VCaP (cell line): ENCODE data around the gene OTP.

ENCODE experiments used
- H3K27ac ChIP-seq: fragments of 450-650 bp; 2 replicates; pipeline ENCODE4 v1.5.1; 2017
- CTCF ChIP-seq: fragments of 450-650 bp; conservative IDR thresholded peaks from 2 replicates; pipeline ENCODE4 v1.5.1; 2017; ENCODE audit warnings: mild to moderate bottlenecking, moderate library complexity

Gene OTP

GRCh38 chr5:77637998-77638762 is at the start of gene OTP:
Gene OTP, minus strand, starts transcription at chr5:77638713. Its CDS starts 164 bp downstream, at chr5:77638549.
- no peak within 1 kb of the TSS for H3K27ac ChIP-seq
- TF ChIP-seq CTCF: no peak

- TF ChIP-seq CTCF: no peak
- H3K27ac ChIP-seq: no peak overlapping the region
Observed at GRCh38 chr5:77683171-77683732, 44.7 kb upstream of the OTP start.

GRCh38 chr5:77670526-77670925 is 32.0 kb upstream of the OTP start:
- no peak overlapping the region for H3K27ac ChIP-seq
- no peak for TF ChIP-seq CTCF

GRCh38 chr5:77669677-77670076 is 31.2 kb upstream of the OTP start:
- TF ChIP-seq CTCF: no peak
- H3K27ac ChIP-seq: no peak overlapping the region

- no peak for TF ChIP-seq CTCF
- no peak overlapping the region for H3K27ac ChIP-seq
Observed at GRCh38 chr5:77663090-77663863, 24.8 kb upstream of the OTP start.

- no peak overlapping the region for H3K27ac ChIP-seq
- no peak for TF ChIP-seq CTCF
Observed at GRCh38 chr5:77662635-77663034, 24.1 kb upstream of the OTP start.

- no peak for TF ChIP-seq CTCF
- H3K27ac ChIP-seq: no peak overlapping the region
Observed at GRCh38 chr5:77658662-77659061, 20.1 kb upstream of the OTP start.
